Ramos (cell line): ENCODE data around the gene CTNNA1.

Experiments used
- in situ Hi-C: fragments of 300-500 bp; cut with MboI; formaldehyde crosslinking; loops from one replicate; pipeline ENCODE4 v1.14.3; 2022; ENCODE audit warnings: low sequenced_read_pairs; ENCODE audit not compliant: unreplicated experiment

The CTNNA1 gene

DNA sequence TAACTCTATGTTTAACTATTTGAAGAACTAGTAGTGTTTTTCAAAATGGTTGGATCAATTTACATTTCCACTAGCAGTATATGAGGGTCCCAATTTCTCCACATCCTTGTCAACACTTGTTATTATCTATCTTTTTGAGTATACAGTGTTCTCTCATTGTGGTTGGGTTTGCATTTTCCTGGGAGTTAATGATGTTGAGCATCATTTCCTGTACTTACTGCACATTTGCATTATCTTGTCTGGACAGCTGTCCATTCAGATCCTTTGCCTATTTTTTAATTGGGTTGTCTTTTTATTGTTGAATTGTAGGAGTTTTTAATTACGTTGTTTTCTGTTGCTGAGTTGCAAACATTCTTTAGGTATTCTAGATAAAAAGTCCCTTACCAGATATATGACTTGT lies 225.4 kb downstream of the CTNNA1 start:
- in situ Hi-C loops = no loop called here

DNA sequence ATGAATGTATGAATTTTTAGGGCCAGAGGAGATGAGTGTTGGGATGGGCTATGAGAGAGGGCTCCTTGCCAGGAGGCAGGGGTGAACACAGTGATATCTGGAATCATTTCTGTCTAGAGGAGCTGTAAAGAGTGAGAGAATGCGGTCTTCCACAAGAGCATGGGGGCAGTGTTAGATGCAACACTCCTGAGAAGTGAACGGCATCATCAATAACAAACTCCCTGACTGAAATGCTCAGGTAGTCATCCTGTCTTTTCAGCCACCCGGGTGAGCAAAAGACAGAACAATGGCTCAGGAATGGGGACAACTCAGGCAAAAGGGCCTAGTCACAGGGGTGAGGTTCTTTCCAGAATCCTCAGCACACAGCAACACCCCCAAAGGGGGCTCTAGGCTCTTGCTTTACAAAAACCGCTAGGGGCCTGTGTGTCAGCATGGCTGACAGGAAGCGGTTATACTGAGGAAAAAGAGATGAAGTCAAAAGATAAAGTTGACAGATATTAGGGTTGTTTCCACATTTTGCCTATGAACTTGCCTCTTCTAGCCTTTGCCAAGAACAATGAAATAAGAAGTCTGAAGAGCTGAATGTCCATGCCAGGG lies 226.6 kb downstream of the CTNNA1 start:
- in situ Hi-C loops = no loop called here

GRCh38 chr5:138980441-138980840 lies 227.2 kb downstream of the CTNNA1 start:
- in situ Hi-C loops = no loop called here

GRCh38 chr5:138981131-138981530 lies 227.9 kb downstream of the CTNNA1 start:
- in situ Hi-C loops = no loop called here

- in situ Hi-C loops = no loop called here
Observed at GRCh38 chr5:138981586-138981985, 228.4 kb downstream of the CTNNA1 start.

DNA sequence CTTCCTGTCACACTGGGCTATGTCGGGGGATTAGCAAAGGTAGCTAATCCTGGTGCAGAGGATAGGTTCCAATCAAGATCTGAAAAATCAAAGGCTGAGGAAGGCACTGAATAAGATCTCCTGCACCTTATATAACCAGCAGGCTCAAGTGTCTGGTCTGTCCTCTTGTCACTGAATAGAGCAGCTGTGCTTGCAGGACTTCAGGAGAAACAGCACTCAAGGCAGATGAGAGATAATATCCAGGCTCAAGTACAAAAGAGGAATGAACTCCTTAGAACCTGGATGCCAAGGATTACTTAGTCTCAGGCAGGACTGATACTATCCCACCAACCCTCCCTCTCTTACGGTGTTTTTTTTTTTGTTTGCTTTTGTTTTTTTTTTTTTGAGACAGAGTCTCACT lies 230.8 kb downstream of the CTNNA1 start:
- in situ Hi-C loops = no loop called here
